ENCODE data around the gene SPEF1.
A peak's percentile ranks its signal among the peaks of the same experiment; 100 is the strongest.

SPEF1 gene

GRCh38 chr20:3744806-3745685, 36.2 kb downstream of the SPEF1 start:
- DNase-seq, result peak; percentile 85

- DNase-seq, result no peak
These were observed 37.2 kb downstream of the SPEF1 start for GRCh38 chr20:3744037-3744436.

DNA sequence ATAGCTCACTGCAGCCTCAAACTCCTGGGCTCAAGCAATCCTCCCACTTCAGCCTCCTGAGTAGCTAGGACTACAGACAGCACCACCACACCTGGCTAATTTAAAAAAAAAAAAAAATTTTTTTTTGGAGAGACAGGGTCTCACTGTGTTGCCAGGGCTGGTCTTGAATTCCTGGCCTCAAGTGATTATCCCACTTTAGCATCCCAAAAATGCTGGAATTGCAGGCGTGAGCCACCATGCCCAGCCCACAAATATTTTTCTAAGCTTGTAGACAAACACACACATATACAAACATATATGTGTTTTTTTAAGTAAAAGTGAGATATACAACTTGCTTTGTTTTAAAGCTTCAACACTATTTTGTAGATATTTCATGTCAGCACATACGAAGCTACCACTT, 38.0 kb downstream of the SPEF1 start:
- no peak for DNase-seq

- no peak for DNase-seq
These were observed 39.3 kb downstream of the SPEF1 start for GRCh38 chr20:3741836-3742458.

DNA sequence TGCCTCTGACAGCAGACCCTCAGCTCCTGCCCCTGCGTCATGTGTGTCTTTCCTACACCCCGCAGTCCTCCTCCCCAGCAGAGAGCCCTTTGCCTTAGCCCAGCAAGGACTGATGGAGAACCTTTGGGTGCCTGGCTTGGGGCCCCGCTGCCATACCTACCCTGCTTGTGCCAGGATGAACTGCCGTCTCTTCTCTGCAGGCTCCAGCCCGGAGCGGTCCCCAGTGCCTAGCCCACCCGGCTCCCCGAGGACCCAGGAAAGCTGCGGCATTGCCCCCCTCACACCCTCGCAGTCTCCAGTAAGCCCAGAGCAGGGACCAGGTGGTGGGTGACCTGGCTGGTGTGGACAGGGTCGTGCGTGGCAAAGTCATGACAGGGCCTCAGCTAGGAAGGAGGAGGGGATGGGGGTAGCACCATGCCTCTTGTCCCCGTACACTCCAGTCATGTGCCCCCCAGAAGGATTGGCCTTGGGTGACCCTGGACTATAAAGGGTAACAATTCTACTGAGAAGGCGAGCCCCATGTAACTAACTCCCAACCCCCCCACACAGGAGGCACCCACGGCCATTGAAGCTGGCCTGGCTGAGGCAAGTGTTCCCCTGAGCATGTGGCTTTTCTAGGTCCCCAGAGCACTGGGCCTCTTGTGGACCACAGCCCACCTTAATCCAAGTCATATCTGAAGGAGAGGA, 40.5 kb downstream of the SPEF1 start:
- no peak for DNase-seq

GRCh38 chr20:3739926-3740451, 41.3 kb downstream of the SPEF1 start:
- DNase-seq, result no peak

DNA sequence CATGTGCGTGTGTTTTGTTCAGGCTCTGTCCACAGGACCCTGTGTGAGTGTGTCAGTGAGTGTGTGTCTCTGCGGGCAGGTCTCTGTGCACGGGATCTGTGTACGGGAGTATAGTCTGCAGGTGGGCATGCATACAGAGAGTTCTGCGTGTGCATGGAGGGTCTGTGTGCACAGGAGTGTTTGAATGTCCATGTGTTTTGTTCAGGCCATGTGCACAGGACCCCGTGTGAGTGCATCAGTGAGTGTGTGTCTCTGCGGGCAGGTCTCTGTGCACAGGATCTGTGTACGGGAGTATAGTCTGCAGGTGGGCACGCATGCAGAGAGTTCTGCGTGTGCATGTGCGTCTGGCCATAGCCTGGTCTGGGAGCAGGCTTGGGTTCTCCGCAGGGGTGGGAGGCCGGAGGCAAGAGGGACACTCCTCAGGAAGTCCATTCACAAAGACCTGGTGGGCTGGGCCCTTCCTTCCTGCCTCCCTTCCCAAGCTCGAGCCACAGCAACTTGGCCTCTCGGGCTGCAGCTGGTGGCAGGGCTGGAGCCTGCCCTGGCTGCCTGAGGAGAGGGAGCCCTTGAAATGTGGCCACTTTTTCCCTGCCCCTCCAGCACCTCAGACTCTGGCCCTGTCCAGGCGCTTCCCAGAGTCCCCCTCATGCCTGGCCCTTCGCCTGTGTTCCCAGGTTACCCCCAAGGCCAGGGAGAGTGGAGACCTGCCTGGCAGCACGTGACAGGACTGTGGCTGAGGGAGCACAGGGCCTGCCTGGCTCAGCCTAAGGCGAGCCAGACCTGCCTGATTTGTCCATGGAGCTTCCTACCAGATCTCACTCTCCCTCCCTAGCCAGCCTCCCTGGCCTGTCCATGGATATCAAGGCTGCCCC, 42.0 kb downstream of the SPEF1 start:
- DNase-seq, result no peak

GRCh38 chr20:3738111-3739053, 42.9 kb downstream of the SPEF1 start:
- DNase-seq, result no peak

DNA sequence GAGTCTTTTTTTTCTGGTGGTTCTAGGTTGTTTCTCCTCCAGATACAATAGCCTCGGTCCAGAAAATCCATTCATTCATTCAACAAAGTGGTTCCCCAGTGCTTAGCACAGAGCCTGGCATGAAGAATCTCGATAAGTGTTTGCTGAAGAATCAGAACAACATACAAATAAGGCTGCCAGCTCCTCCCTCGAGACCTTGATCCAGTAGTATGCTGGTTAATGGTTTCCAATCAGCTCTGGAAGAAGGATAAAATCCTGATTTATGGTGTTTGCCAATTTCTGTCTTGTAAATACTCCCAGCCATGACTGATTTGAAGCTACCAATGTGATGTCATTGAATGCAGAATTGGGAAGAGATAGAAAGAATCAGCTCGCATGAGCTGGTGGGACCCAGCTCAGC, 45.5 kb downstream of the SPEF1 start:
- no peak for DNase-seq

DNA sequence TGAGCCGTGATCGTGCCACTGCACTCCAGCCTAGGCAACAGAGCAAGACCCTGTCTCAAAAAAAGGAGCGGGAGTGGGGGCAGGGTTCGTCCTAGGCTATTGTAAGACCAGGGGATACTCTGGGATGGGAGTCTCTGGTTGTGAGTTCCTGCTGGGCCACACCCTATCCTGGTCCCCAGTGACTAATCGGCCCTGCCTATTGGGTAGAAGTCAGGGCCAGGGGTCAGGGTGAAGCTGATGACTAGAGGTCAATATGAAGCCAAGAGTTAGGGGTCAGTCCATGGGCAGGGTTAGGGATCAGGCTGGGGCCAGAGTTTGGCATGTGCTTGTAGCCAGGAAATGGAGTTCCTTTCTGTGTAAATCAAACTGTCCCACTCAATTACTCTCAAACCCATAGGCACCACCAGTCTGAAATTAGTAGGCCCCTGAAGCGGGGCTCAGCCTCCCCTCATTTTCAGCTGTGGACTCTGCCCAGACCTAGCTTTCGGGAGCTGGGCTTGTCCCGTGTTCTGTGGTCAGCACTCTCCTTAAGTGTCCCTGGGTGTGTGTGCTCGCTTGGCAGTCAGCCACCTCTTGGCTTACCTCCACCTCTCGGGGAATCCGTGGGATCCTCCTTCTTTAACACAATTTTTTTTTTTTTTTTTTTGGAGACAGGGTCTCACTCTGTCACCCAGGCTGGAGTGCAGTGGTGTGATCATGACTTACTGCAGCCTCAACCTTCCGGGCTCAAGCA, 47.0 kb downstream of the SPEF1 start:
- DNase-seq, result no peak

- DNase-seq, result no peak
These were observed 47.9 kb downstream of the SPEF1 start for GRCh38 chr20:3733119-3733995.

GRCh38 chr20:3732327-3733118, 48.7 kb downstream of the SPEF1 start, which contains the start of gene HSPA12B:
HSPA12B (plus strand) TSS chr20:3732685; CDS start chr20:3738675, 5,990 bp downstream.
- no peak for DNase-seq

DNA sequence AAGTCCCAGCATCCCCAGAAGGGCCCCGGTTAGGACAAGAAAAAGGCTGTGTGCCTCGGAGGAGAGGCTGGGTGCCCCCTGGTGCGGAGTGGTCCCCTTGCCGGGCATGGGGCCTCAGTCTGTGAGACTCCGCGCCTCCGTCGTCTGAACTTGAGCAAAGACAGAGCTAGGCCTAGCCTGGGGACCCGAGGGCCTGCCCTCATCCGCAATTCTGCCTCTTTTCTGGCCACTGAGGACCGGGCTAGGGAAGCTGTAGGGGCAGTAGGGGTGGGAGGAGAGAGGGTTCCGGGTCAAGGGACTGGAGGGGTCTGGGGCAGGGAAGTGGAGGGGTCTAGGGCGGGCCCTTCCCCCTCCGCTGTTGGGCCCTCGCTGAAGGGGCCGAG, 49.3 kb downstream of the SPEF1 start:
- no peak for DNase-seq

- no peak for DNase-seq
These were observed 50.2 kb downstream of the SPEF1 start for GRCh38 chr20:3730803-3731672.

DNA sequence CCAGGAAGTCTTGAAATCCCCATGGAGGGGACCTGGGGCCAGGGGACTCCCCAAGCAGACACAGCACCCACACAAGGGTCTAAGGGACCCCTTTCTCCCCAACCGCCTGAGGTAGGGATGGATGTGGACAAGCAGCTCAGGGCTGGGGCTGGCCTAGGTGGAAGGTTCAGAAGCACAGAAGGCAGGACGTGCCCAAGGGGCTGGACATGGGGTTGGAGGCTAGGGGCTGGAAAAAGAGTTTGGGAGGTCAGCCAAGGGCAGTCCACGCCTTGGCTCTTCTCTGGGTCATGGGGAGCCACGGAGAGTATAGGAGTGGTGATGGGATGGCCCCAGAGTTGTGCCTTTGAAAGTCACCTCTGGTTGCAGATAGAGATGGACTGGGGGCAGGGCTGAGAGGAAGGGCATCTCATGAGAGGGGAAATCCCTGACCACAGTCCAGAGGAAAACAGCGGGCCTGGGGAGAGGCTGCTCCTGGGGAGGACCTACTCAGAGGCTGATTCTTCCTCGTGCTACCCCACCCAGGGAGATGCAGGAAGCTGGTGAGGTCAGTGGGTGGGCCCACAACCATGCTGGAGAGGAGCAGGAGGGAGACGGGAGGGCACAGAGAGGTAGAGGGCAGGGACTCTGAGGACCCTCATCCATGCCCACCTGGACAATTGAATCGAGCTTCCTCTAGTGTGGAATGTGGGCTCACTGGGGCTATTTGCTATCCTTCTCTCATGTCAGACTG, 51.3 kb downstream of the SPEF1 start:
- no peak for DNase-seq

GRCh38 chr20:3729378-3729777, 51.9 kb downstream of the SPEF1 start:
- no peak for DNase-seq

DNA sequence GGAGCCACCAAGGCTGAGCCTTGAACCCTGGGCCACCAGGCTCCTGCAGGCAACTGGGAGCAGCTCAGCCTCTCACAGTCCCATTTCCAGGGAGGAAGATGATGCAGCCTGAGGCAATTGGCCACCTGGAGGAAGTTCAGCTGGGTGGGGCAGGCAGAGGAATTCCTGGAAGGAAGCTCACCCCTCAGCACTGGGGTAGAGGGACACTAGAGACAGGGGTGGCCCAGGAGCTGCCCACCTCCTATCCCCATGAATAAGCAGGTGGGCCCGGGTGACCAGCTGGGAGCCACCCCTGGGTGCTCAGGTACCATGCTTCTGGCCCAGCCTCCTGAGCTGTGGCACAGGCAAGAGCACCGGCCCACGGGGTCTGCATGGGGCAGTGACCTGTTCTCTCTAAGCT, 52.4 kb downstream of the SPEF1 start:
- DNase-seq, result no peak
